ENCODE measurements around the gene ZAR1. TPM values are rescaled to one million over a fixed set of nuclear protein-coding genes. Genes with fewer than 3 reads are reported as not detected.
A peak's percentile ranks its signal among the peaks of the same experiment; 100 is the strongest.
"Not testable (repeated sequence)": the region's sequence is repeated elsewhere in the genome, so short reads cannot be mapped to it uniquely, and the experiment has no call there.

The ZAR1 gene, protein sequence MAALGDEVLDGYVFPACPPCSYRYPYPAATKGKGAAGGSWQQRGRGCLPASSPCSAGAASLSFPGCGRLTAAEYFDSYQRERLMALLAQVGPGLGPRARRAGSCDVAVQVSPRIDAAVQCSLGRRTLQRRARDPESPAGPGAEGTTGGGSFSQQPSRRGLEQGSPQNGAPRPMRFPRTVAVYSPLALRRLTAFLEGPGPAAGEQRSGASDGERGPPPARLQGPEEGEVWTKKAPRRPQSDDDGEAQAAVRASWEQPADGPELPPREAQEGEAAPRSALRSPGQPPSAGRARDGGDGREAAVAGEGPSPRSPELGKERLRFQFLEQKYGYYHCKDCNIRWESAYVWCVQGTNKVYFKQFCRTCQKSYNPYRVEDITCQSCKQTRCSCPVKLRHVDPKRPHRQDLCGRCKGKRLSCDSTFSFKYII
- total RNA-seq (2021), result 0.28 TPM in 1 of 2 replicates, not detected in the other
- Bru-seq, nascent RNA, result percentile 36 among the genes with signal in this experiment
- BruChase-seq, experiment 1, labeled RNA remaining after a 2-hour chase, result percentile 56 among the genes with signal in this experiment
- BruChase-seq, experiment 2, labeled RNA remaining after a 6-hour chase, result percentile 43 among the genes with signal in this experiment
- long read RNA-seq, result 0 reads

- BruUV-seq (replicated peaks), result no TSS peak
- no peak for TF ChIP-seq CTCF (conservative IDR thresholded peaks at IDR 0.05; ENCODE audit: low read depth, low read length)
- peak; percentile 58 for TF ChIP-seq EZH2 (IDR thresholded peaks at IDR 0.05; ENCODE audit: borderline replicate concordance, low read depth, low read length, poor library complexity, severe bottlenecking)
- Histone ChIP-seq H3K9me3 (ENCODE audit: low read depth, low read length, poor library complexity, severe bottlenecking) (no peaks in the 10 kb centered on the region), H3K4me3 (ENCODE audit: low read depth, low read length, poor library complexity, severe bottlenecking) (peak within 1 kb of the TSS; percentile 26), H3K27ac (ENCODE audit: low read depth, low read length, poor library complexity, severe bottlenecking) (no peak within 1 kb of the TSS), H3K27me3 (replicated peaks; ENCODE audit: insufficient read depth, low read depth, low read length, poor library complexity) (peaks cover 17% of the 10 kb centered on the region), H3K4me1 (ENCODE audit: insufficient read depth, low read length, poor library complexity, severe bottlenecking) (peaks cover 4% of the 10 kb centered on the region), H3K36me3 (ENCODE audit: insufficient read depth, low read length, poor library complexity, severe bottlenecking) (no peaks in the 10 kb centered on the region)
- intact Hi-C loops (cut with micrococcal nuclease; ENCODE audit: unreplicated experiment), result no loop called here
- ChIA-PET CTCF (no interaction called here), POLR2A (ENCODE audit: low non-redundant PET) (interaction anchor here (0.5 kb wide), 1 partner anchor 70 kb away, joined by 4 read pairs; no protein-coding TSS in a partner anchor)
- DNase-seq (ENCODE audit: low spot score), result no peak
Observed at GRCh38 chr4:48490012-48490679, at the start of gene ZAR1. TSS of gene ZAR1 (plus strand) at chr4:48490252. CDS start at chr4:48490292, 40 bp downstream.

- intact Hi-C loops (cut with micrococcal nuclease; ENCODE audit: unreplicated experiment), result loop anchor here (10.0 kb wide), 1 partner anchor 524 kb away; no protein-coding TSS in a partner anchor
Observed at GRCh38 chr4:48440914-48441313, 49.1 kb upstream of the ZAR1 start.

GRCh38 chr4:48445704-48446103 is 44.3 kb upstream of the ZAR1 start:
- TF ChIP-seq EZH2 (IDR thresholded peaks at IDR 0.05; ENCODE audit: borderline replicate concordance, low read depth, low read length, poor library complexity, severe bottlenecking) (no peak), CTCF (conservative IDR thresholded peaks at IDR 0.05; ENCODE audit: low read depth, low read length) (peak; percentile 55)
- peak; percentile 29 for DNase-seq (ENCODE audit: low spot score)
- H3K9me3 ChIP-seq (ENCODE audit: low read depth, low read length, poor library complexity, severe bottlenecking), result no peaks in the 10 kb centered on the region
- H3K27ac ChIP-seq (ENCODE audit: low read depth, low read length, poor library complexity, severe bottlenecking), result no peak overlapping the region
- peaks cover 1% of the 10 kb centered on the region for H3K4me1 ChIP-seq (ENCODE audit: insufficient read depth, low read length, poor library complexity, severe bottlenecking)
- no TSS peak for BruUV-seq (replicated peaks)
- CTCF ChIA-PET, result no interaction called here
- no peaks in the 10 kb centered on the region for H3K27me3 ChIP-seq (replicated peaks; ENCODE audit: insufficient read depth, low read depth, low read length, poor library complexity)
- intact Hi-C loops (cut with micrococcal nuclease; ENCODE audit: unreplicated experiment), result loop anchor here (5.0 to 10.0 kb wide), 2 partner anchors 97 to 519 kb away; no protein-coding TSS in a partner anchor
- H3K36me3 ChIP-seq (ENCODE audit: insufficient read depth, low read length, poor library complexity, severe bottlenecking), result no peaks in the 10 kb centered on the region
- no peak overlapping the region for H3K4me3 ChIP-seq (ENCODE audit: low read depth, low read length, poor library complexity, severe bottlenecking)
- POLR2A ChIA-PET (ENCODE audit: low non-redundant PET), result no interaction called here

More at GRCh38 chr4:48440914-48441313, 49.1 kb upstream of the ZAR1 start:
- H3K36me3 ChIP-seq (ENCODE audit: insufficient read depth, low read length, poor library complexity, severe bottlenecking); H3K27ac ChIP-seq (ENCODE audit: low read depth, low read length, poor library complexity, severe bottlenecking); BruUV-seq (replicated peaks); H3K27me3 ChIP-seq (replicated peaks; ENCODE audit: insufficient read depth, low read depth, low read length, poor library complexity); H3K4me3 ChIP-seq (ENCODE audit: low read depth, low read length, poor library complexity, severe bottlenecking); CTCF ChIA-PET; H3K4me1 ChIP-seq (ENCODE audit: insufficient read depth, low read length, poor library complexity, severe bottlenecking); H3K9me3 ChIP-seq (ENCODE audit: low read depth, low read length, poor library complexity, severe bottlenecking): not testable (repeated sequence)
- DNase-seq (ENCODE audit: low spot score), result peak; percentile 8
- POLR2A ChIA-PET (ENCODE audit: low non-redundant PET), result interaction anchor here (0.6 kb wide), 1 partner anchor 538 kb away, joined by 4 read pairs; no protein-coding TSS in a partner anchor
